WERI-Rb-1 (cell line): ENCODE data around the gene PRRC2B.

ENCODE experiments used
- DNase-seq: peaks from one replicate; pipeline ENCODE4 v3.0.0-alpha.2; 2020
- H3K27ac ChIP-seq: fragments of 250-450 bp; sonication (Bioruptor Pico); 2 replicates; pipeline ENCODE4 v1.5.1; 2020; ENCODE audit warnings: mild to moderate bottlenecking, moderate library complexity
- H3K27me3 ChIP-seq: fragments of 250-450 bp; sonication (Bioruptor Pico); 2 replicates; pipeline ENCODE4 v1.5.1; 2021; ENCODE audit warnings: mild to moderate bottlenecking, low read depth, moderate library complexity; ENCODE audit not compliant: insufficient read depth, severe bottlenecking
- H3K36me3 ChIP-seq: fragments of 250-450 bp; sonication (Bioruptor Pico); 2 replicates; pipeline ENCODE4 v1.5.1; 2020; ENCODE audit warnings: mild to moderate bottlenecking, moderate library complexity
- H3K4me3 ChIP-seq: 2 replicates; pipeline ENCODE4 v1.5.1; 2011; ENCODE audit warnings: low read depth, mild to moderate bottlenecking, control low read depth, low read length
- H3K9me3 ChIP-seq: fragments of 250-450 bp; sonication (Bioruptor Pico); 2 replicates; pipeline ENCODE4 v1.5.1; 2021; ENCODE audit warnings: mild to moderate bottlenecking, moderate library complexity; ENCODE audit not compliant: severe bottlenecking
- TF ChIP-seq, protein P1 (sequence below): IDR thresholded peaks from 2 replicates; pipeline ENCODE4 v1.5.1; 2011; ENCODE audit warnings: low read depth, mild to moderate bottlenecking, control low read depth, inconsistent platforms, low read length

The PRRC2B gene

DNA sequence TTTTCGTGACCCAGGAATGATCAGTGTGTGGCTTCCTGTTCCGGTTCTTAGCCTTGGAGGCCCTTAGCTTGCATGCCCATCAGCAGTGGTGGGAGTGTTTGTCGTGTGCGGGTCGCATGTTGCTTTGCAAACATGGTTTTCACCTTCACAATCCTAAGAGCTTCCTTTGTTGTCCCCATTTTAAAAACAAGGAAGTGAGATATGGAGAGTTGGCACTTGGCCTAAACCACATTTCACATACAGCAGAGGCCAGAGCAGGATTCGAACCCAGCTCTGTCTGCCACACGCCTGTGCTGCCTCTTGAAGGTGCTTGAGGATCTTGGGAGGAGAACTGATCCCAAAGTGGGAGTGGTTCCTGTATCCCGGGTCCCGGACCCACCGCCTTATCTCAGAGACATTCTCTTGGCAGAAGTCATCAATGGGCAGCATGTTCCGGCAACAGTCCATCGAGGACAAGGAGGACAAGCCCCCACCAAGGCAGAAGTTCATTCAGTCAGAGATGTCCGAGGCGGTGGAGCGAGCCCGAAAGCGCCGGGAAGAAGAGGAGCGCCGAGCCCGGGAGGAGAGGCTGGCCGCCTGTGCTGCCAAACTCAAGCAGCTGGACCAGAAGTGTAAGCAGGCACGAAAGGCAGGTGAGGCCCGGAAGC lies 70.6 kb downstream of the PRRC2B start:
- TF ChIP-seq, protein P1, sequence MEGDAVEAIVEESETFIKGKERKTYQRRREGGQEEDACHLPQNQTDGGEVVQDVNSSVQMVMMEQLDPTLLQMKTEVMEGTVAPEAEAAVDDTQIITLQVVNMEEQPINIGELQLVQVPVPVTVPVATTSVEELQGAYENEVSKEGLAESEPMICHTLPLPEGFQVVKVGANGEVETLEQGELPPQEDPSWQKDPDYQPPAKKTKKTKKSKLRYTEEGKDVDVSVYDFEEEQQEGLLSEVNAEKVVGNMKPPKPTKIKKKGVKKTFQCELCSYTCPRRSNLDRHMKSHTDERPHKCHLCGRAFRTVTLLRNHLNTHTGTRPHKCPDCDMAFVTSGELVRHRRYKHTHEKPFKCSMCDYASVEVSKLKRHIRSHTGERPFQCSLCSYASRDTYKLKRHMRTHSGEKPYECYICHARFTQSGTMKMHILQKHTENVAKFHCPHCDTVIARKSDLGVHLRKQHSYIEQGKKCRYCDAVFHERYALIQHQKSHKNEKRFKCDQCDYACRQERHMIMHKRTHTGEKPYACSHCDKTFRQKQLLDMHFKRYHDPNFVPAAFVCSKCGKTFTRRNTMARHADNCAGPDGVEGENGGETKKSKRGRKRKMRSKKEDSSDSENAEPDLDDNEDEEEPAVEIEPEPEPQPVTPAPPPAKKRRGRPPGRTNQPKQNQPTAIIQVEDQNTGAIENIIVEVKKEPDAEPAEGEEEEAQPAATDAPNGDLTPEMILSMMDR = no peak
- peaks cover 95% of the 10 kb centered on the region for H3K36me3 ChIP-seq
- H3K27ac ChIP-seq = no peak overlapping the region
- no peak for DNase-seq
- no peak overlapping the region for H3K4me3 ChIP-seq
- H3K27me3 ChIP-seq = no peaks in the 10 kb centered on the region
- no peaks in the 10 kb centered on the region for H3K9me3 ChIP-seq

DNA sequence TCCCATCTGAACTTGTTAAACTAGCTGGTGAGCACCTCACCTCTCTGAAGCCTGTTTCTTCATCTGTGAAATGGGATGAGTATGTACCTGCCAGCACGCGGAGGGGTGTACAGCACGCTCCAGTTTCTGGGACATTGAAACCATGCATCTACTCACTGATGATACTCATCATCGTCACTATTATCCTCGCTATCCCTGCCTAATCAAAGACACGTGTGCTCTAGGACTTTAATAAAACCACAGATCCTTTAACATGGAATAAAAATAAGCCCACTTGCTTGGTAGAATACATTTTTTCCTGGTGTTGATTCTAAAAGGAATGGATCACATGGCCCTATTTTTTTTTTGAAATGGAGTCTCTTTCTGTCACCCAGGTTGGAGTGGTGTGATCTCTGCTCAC lies 71.5 kb downstream of the PRRC2B start:
- TF ChIP-seq, protein P1 = no peak
- Histone ChIP-seq H3K27ac (no peak overlapping the region), H3K4me3 (no peak overlapping the region), H3K27me3 (no peaks in the 10 kb centered on the region), H3K9me3 (no peaks in the 10 kb centered on the region), H3K36me3 (peaks cover 97% of the 10 kb centered on the region)
- DNase-seq = no peak

DNA sequence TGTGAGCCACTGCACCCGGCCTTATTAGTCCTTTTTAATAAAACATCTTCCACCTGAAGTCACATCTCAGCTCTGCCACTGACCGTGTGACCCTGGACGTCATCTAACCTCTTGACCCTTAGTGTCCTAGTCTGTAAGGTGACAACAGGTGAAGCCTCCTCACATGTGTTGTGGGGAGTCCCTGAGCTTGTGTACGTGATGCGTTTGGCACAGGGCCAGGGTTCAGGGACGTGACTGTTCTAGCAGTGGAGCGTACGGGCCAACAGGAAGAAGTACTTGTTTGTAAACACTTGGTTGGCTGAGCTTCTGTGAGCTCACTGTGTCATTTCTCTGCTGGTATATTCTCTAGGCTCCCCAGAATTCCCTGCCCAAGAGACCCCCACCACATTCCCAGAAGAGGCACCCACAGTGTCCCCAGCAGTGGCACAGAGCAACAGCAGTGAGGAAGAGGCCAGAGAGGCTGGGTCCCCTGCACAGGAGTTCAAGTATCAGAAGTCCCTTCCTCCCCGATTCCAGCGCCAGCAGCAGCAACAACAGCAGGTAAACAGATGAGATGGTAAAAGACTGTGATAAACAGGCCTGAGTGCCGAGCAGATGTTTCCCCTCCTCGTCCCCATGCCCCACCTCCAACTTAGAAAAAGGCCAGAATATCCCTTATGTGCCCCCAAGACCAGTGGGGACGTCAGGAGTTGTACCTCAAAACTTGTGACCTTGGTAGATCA lies 73.5 kb downstream of the PRRC2B start:
- H3K36me3 ChIP-seq = peaks cover 97% of the 10 kb centered on the region
- H3K27ac ChIP-seq = no peak overlapping the region
- TF ChIP-seq, protein P1 = no peak
- H3K4me3 ChIP-seq = no peak overlapping the region
- no peaks in the 10 kb centered on the region for H3K9me3 ChIP-seq
- DNase-seq = no peak
- no peaks in the 10 kb centered on the region for H3K27me3 ChIP-seq

DNA sequence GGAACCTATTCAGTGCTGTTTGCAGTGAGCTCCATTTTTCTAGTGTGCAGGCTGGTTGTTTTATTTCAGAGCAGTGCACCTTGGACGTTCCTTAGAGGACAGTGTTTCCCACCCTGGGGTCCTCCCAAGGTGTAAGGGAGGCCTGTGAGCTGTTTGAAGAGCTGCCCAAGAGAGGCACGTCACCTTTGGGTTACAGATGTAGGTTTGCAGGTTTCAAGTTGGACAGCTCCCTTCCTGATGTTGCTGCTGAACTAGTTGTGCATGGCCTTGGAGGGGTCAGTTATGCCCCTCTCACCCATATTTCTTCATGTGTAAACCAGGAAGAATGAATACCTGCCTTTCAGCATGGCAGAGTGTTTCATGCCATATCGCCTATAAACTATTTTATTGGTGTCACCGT lies 74.1 kb downstream of the PRRC2B start:
- no peaks in the 10 kb centered on the region for H3K27me3 ChIP-seq
- no peak overlapping the region for H3K4me3 ChIP-seq
- no peaks in the 10 kb centered on the region for H3K9me3 ChIP-seq
- peaks cover 99% of the 10 kb centered on the region for H3K36me3 ChIP-seq
- H3K27ac ChIP-seq = no peak overlapping the region
- TF ChIP-seq, protein P1 = no peak
- DNase-seq = no peak

DNA sequence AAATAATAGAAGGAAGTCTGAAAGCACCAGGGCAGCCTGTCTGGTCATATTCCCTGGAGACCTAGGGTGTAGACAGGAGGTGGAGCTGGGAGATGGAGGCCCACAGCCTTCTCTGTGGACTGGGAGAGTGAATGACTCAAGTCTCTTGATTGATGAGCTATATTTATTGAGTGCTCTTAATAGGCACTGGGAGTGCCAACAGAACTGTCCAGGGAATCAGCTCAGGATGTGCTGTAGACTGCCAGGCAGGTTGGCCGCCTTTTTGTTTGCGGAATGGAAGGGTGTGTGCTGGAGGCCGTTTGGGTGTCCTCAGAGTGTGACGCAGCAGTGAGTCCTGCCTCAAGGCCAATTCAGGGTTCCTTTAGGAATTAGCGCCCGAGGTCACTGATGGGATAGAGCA lies 75.5 kb downstream of the PRRC2B start:
- no peak for DNase-seq
- Histone ChIP-seq H3K27ac (no peak overlapping the region), H3K27me3 (no peaks in the 10 kb centered on the region), H3K4me3 (no peak overlapping the region), H3K9me3 (no peaks in the 10 kb centered on the region), H3K36me3 (peaks cover 100% of the 10 kb centered on the region)
- TF ChIP-seq, protein P1 = no peak
